GM18511 (cell line): ENCODE results near the gene FUT8.

Experiments
- ATAC-seq: cut with Tn5 transposase; IDR thresholded peaks from one replicate; pipeline ENCODE4 v1.9.1; 2021; ENCODE audit warnings: mild to moderate bottlenecking, moderate library complexity; ENCODE audit not compliant: unreplicated experiment

Gene FUT8

GRCh38 chr14:65412032-65412846 lies at the start of gene FUT8:
FUT8 (plus strand) TSS chr14:65412730; CDS start chr14:65561564, 148,834 bp downstream.
- ATAC-seq: peak; percentile 80

- no peak for ATAC-seq
Measured at GRCh38 chr14:65366802-65367565, 45.5 kb upstream of the FUT8 start.

DNA sequence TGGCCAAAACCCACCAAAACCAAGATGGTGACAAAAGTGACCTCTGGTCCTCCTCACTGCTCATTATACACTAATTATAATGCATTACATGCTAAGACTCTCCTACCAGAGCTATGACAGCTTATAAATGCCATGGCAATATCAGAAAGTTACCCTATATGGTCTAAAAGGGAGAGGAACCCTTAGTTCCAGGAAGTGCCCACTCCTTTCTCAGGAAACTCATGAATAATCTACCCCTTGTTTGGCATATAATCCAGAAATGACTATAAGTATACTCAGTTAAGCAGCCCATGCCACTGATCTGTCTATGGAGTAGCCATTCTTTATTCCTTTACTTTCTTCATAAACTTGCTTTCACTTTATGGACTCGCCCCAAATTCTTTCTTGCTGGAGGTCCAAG lies 43.0 kb upstream of the FUT8 start:
- no peak for ATAC-seq

DNA sequence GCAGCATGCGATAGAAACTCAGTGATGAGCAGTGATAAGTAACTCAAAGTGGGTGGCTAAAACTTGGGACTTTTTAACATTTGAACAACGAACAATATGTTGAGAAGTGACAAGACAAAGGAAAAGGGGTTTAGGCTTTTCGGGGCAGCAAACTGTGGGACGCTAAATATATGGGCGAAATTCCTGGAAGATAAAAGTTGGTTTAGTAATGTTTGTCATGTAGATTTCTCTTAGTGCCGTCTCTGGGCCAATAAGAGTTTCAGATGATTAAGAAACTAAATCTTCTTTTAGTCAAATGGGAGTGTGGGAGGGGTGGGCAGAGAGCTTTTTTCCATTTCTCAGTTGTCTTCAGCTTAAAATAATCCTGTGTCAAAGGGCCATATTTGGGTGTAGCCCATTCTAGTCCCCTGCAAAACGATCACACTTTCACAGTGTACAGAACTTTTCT lies 41.7 kb upstream of the FUT8 start:
- no peak for ATAC-seq

DNA sequence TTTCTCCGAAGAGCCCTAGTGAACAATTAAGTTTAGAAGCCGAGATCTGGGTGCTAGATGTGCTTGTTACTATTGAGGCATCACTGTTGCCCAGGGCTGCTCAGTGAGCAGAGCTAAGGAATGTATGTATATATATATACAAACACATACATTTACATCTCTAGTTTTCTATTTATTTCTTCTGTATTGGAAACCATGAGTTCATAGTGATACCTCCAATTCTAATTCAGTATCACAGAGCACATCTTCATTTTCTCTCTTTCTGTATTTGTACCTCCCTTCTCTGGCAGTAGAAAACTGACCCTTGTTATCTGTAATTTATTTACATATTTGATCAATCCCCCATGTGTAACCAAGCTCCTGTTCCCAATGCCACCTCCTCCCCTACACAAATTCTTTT lies 40.7 kb upstream of the FUT8 start:
- no peak for ATAC-seq

DNA sequence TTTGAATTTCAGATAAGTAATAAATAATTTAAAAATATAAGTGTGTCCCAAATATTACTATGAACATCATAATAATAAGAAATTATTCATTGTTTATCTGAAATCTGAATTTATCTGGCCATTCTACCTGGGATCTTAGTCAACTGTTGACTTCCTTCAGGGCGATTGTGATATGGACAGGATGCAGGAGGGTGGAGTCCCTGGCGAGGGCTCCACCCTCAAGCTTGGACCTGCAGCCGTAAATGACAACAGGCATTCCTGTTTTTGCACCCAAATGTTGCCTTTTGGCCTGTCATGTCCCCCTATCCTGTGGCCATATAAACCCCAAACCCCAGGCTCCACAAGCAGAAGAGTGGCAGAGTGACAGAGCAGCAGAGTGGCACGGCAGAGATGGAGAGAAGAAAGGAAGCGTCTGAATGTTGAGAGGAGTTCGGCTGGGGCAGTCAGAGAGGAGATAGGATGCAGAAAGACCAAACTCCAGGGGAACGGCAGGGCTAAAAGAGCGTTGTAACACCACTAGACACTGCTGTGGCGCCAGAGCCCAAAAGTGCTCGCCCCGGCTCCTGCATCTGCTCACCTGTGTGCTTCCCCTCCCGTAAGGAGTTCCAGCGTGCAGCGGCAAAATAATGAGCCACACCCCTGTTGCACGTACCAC lies 39.4 kb upstream of the FUT8 start:
- no peak for ATAC-seq

DNA sequence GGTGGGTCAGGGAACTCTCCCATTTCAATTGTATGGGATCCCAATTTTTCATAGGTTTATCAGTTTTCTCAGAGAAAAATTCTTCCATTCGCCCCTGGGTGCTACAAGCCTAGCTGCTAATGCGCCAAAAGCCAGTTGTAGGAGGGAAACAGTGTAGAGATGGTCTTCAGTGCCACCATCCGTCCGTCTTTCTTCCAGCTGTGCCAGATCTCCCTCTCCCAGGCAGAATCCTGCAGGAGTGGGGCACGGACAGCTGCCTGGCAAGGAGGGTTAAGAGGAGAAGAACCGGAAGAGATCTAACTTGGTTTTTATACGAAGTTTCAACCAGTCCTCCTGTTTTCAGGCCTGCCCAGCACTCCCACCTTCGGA lies 38.9 kb upstream of the FUT8 start:
- no peak for ATAC-seq

DNA sequence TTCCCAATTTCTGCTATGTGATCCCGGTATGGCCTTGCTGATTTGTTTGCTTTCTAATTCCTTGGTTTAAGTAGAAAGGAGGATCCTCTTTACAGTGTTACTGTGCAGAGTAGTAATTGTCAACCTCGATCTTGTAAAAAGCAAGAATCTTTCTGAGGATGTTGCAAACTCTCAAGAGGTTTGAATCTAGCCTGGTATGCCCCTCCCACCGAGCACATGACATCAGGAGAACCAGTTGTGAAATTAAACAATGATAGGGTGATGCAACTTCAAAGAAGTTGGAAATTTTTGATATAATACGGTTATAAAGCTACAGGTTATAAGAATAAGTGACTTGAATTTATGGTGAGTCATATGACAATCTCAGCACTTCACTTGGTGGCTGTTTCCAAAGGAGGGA lies 35.0 kb upstream of the FUT8 start:
- no peak for ATAC-seq

DNA sequence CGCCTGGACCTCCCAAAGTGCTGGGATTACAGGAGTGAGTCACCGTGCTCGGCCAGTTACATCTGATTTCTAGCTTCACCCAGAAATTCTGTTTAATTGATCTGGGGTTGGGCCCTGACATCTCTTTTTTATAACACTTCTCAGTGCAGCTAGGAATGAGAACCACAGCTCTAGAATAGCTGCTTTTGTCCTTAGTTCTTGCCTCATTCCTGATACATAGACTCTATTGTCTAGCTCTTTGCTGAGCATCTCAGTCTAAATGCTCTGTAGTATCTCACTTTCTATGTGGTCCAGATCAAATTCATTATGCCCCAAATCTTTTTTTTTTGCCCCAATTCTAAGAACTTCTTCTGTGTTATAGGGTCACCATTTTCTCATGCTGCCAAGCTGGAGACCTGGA lies 29.9 kb upstream of the FUT8 start:
- no peak for ATAC-seq

DNA sequence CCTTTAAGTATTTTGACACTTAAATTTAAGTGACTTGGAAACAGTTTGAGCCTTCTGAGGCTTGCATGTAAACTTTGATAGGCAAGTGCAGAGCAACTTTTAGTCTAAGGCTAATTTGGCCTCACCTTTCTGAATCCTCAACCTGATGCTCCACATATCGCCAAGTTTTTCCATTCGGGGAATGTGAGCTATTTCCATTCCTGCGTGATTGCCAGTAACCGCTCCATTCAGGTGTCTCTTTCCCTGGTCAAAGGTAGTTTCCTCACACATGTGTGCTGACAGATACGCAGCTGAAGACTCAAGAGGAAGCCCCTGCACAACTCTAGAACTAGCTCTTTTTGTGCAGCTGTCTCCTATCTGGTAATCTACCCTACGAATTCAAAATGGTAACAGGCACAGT lies 25.4 kb upstream of the FUT8 start:
- ATAC-seq: no peak

- ATAC-seq: no peak
Measured at GRCh38 chr14:65387628-65388027, 24.9 kb upstream of the FUT8 start.

- no peak for ATAC-seq
Measured at GRCh38 chr14:65392296-65392695, 20.2 kb upstream of the FUT8 start.

GRCh38 chr14:65396082-65396910 lies 16.2 kb upstream of the FUT8 start:
- no peak for ATAC-seq

- no peak for ATAC-seq
Measured at GRCh38 chr14:65403231-65403630, 9.3 kb upstream of the FUT8 start.

GRCh38 chr14:65408113-65408512 lies 4.4 kb upstream of the FUT8 start:
- no peak for ATAC-seq

DNA sequence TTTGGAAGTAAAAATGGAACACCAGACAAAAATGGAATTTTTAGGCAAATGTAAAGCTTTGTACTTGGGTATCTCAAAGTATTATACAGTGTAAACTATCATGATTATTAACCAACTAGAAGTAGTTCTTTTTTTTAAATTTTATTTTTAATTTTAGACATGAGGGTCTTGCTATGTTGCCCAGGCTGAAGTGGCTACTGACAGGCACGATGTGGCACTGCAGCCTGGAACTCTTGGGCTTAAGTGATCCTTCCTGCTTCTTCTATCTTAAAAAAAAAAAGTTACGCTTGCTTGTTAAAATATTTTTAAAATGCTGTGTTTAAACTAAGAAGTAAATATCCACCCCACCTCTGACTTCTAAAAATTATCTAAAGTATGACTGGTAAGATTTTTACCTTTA lies 1.9 kb upstream of the FUT8 start:
- ATAC-seq: no peak

DNA sequence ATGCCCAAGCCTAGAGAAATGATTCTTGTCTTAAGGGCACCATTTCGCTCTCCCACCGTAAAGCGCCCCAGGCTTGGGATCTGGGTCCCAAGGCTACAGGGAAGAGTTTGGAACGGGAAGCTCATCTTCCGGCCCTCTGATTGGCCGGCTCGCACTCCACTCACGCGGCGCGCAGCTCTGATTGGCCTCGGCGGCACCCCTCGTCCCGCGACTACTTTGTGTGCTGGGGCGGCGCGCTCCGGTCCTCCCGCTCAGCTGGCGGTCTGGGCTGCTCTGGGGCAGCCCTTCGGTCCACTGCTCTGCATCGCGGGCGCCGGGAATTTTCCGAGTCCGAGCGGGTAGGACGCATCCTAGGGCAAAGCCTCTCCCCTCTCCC lies 886 bp upstream of the FUT8 start:
- peak; percentile 69 for ATAC-seq

DNA sequence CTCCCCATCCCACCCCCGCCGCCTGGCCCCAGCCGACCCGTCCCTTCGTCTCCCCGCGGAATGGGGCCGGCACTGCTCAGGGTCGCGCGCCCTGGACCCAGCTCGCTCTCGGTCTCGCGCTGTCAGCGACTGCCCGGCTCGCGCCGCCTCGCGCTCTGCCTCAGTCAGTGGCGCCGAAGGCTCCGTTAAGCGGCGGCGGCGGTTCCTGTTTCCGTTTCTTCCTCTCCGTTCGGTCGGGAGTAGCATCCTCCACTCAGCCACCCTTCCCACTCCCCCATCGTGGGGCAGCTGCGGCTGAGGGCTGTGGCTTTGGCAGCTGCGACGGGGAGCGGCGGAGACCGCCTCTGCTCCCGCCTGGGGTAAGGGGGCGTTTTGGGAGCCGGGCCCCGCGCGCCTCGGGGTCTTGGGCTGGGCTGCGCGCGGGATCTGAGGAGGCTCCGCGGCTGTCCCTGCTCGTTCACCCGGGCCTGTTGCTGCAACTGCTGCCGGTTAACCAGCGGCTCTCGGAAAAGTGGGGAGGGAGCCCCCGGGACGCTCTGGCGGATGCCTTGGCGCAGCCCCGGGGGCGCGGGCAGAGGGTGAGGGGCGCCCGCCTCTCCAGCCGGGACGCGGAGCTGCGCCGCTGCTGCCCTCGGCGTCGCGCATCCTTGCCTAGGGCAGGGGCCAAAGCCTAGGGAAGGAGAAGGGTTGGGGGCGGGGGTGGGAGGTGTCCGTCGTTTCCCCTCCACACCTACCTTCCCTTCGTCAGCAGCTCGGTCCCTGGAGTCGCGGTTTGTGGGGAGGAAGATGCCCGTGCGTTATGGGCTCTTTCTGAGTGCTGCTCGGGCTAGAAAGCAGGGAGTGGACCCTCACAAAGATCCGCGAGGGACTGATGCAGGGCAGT lies 567 bp downstream of the FUT8 start:
- ATAC-seq: peak; percentile 45

DNA sequence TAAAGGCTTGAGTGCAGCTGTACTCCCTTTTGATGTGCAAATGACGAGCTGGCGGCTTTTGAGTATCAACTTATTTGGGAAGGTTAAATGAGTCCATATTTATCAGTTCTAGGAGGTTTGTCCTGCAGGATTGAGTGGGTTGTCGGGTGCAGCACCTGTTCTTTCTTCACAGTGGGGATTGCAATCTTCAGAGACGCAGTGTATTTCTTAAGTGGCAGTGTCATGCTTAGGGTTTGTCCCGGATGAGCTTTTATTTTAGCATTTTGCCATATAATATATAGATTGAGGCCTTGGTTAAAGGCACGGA lies 1.2 kb downstream of the FUT8 start:
- ATAC-seq: no peak

- no peak for ATAC-seq
Measured at GRCh38 chr14:65414961-65415589, 2.5 kb downstream of the FUT8 start.
